A549 treated with GW870086 at 1 μM for 4 hours (cell line): ENCODE results near the gene FAM136A. TPM values are rescaled to one million over a fixed set of nuclear protein-coding genes. Genes with fewer than 3 reads are reported as not detected.

ENCODE experiments used
- total RNA-seq: library from RNA; stranded (reverse); fragments of 200-300 nt; extraction: Qiagen RNA extraction; gene quantifications from 5 replicates; pipeline ENCODE4 v1.2.3, GENCODE V29; 2022; ENCODE audit warnings: low read depth

The FAM136A gene
- total RNA-seq, result 89.7 to 101 TPM (median 98.6 TPM) in 5 replicates

DNA sequence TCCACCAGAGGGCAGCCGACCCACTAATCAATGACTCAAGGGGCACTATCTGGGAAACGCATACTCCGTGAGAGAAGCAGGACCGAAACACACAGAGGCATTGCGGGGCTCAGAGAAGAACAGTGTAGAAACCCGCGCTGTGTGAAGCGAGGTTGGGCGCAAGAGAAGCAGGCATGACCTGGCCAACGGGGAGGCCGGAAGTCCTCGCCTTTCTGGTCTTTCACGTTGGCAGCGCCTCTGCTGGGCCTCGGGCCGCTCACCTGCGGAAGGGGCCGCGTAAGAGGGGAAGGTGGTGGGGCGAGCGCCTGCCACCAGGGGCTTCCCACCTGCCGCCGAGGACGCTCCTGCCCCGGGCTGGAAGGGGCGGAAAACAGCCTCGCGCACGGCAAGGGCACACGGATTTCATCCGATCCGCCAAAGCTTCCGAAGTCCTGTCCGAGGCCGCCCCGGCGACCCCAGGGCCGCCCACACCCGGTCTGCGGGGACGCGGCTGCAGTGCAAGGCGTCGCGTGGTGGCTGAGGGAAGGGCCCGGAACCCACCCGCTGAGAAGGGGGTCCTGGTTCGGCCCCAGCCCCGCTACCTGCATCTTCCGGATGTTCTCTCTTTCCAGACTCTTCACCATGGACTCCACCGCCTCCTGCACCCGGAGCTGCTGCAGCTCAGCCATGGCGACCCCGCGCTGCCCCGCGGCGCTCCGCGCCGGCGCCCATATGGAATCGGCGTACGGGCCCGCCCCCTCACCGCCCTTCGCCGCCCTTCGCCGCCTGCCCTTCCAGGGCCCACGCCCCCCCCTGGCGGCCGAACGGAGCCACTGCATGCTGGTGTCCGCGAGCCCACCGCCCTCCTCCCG, at the start of gene FAM136A:
TSS of gene FAM136A (minus strand) at position 724 of the 851 bp plus-strand sequence. CDS start at position 668, 56 bp downstream.

DNA sequence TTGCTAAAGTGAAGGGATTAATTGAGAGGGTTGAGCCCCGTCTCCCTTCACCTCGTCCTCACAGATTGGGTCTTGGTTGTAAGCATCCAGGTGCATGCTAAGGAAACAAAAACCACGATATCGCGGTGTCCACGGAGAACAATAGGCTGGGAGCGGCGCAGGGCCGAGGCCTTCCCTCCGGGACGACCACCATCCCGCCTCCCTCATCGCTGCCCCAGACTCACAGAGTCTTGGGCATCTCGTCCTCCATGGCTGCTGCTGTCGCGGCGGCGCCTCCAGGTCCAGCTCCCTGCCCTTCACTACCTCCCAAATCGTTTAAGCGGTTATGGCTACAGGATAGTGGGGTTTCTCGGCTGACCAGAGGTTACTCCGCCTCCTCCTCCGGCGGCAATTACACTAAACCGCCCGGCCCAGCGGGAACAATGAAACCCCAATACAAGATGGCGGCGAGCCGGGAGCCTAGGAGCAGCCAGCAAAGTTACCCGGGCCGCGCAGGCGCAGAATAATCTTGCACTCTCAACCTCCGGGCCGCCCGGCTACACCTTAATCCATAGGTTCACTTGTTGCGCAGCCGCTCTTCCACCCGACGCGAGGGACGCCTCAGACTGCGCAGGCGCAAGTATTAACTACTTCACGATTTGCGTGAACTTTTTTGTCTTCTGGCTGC, 53.6 kb downstream of the FAM136A start, which contains the start of gene TIA1:
TSS of gene TIA1 (minus strand) at position 448 of the 667 bp plus-strand sequence. CDS start at position 250, 198 bp downstream.

Other genes with a start within 250 kb of the FAM136A start
- 365 to 431 TPM (median 405 TPM) in 5 replicates for gene PCBP1, start 214.6 kb downstream of the FAM136A start, total RNA-seq
- 6.6 to 9.7 TPM (median 8.1 TPM) in 5 replicates for gene C2orf42, start 111.0 kb downstream of the FAM136A start, total RNA-seq
- 37.9 to 49.1 TPM (median 45.2 TPM) in 5 replicates for gene TIA1, start 53.4 kb downstream of the FAM136A start, total RNA-seq
- gene PCYOX1, start 43.9 kb downstream of the FAM136A start, total RNA-seq, result 32.3 to 49.5 TPM (median 39.2 TPM) in 5 replicates
- 329 to 470 TPM (median 354 TPM) in 5 replicates for gene SNRPG, start 8.3 kb downstream of the FAM136A start, total RNA-seq